Measurements from ENCODE around the gene ADGRA1.

Gene ADGRA1

DNA sequence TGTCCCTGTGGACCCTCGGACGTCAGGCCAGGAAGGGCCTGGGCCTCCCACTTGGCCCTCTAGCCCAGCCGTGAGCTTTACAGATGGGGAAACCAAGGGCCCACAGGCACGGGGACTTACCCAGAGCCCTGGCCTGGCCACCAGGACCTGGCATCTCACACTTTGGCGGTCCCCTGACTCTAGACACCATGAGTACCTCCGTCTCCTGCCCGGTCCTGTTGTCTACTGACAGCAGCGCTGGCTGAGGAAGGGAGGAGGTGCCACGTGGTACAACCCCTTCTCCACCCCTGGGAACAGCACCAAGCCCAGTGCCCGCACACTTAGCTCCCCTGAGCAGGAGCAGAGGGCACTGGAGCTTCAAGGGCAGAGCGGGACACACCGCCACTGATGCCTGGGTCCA is 26.1 kb downstream of the ADGRA1 start:
- H3K4me1 ChIP-seq (ENCODE audit: control insufficient read depth, insufficient read depth, low read length), result no peaks in the 10 kb centered on the region
- no peak overlapping the region for H3K4me3 ChIP-seq (ENCODE audit: low read depth, low read length)
- ChIA-PET CTCF (interaction anchor here (1.1 kb wide), 1 partner anchor 11 kb away, joined by 4 read pairs; no protein-coding TSS in a partner anchor), POLR2A (no interaction called here)
- no peak overlapping the region for H3K27ac ChIP-seq (ENCODE audit: extremely low read depth, low read depth, low read length)
- H3K9me3 ChIP-seq (ENCODE audit: control insufficient read depth, insufficient read depth, low read depth, low read length), result no peaks in the 10 kb centered on the region
- TF ChIP-seq ZNF223 (tag by site-specific recombination; IDR thresholded peaks at IDR 0.05) (no peak), KLF9 (tag by site-specific recombination; IDR thresholded peaks at IDR 0.05; ENCODE audit: low read depth) (no peak), ZNF626 (tag by site-specific recombination; IDR thresholded peaks at IDR 0.05) (no peak), ZNF555 (tag by site-specific recombination; conservative IDR thresholded peaks at IDR 0.05) (no peak), ZNF747 (tag by site-specific recombination; IDR thresholded peaks at IDR 0.05) (no peak), ZNF530 (tag by site-specific recombination; IDR thresholded peaks at IDR 0.05; ENCODE audit: low read depth) (no peak), HOXC10 (CRISPR knock-in tag; IDR thresholded peaks at IDR 0.05) (no peak), ZNF792 (tag by site-specific recombination; IDR thresholded peaks at IDR 0.05) (no peak), ZNF777 (tag by site-specific recombination; IDR thresholded peaks at IDR 0.05; ENCODE audit: borderline replicate concordance) (no peak), KLF1 (tag by site-specific recombination; IDR thresholded peaks at IDR 0.05) (no peak), TCF7L2 (IDR thresholded peaks at IDR 0.05; ENCODE audit: borderline replicate concordance, low read depth, low read length) (no peak), OVOL3 (tag by site-specific recombination; IDR thresholded peaks at IDR 0.05) (no peak)
- TF ChIP-seq, protein P1, sequence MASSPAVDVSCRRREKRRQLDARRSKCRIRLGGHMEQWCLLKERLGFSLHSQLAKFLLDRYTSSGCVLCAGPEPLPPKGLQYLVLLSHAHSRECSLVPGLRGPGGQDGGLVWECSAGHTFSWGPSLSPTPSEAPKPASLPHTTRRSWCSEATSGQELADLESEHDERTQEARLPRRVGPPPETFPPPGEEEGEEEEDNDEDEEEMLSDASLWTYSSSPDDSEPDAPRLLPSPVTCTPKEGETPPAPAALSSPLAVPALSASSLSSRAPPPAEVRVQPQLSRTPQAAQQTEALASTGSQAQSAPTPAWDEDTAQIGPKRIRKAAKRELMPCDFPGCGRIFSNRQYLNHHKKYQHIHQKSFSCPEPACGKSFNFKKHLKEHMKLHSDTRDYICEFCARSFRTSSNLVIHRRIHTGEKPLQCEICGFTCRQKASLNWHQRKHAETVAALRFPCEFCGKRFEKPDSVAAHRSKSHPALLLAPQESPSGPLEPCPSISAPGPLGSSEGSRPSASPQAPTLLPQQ (tag by site-specific recombination; IDR thresholded peaks at IDR 0.05), result no peak
- TF ChIP-seq, protein P2, sequence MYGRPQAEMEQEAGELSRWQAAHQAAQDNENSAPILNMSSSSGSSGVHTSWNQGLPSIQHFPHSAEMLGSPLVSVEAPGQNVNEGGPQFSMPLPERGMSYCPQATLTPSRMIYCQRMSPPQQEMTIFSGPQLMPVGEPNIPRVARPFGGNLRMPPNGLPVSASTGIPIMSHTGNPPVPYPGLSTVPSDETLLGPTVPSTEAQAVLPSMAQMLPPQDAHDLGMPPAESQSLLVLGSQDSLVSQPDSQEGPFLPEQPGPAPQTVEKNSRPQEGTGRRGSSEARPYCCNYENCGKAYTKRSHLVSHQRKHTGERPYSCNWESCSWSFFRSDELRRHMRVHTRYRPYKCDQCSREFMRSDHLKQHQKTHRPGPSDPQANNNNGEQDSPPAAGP (tag by site-specific recombination; IDR thresholded peaks at IDR 0.05), result no peak
- TF ChIP-seq, protein P3, sequence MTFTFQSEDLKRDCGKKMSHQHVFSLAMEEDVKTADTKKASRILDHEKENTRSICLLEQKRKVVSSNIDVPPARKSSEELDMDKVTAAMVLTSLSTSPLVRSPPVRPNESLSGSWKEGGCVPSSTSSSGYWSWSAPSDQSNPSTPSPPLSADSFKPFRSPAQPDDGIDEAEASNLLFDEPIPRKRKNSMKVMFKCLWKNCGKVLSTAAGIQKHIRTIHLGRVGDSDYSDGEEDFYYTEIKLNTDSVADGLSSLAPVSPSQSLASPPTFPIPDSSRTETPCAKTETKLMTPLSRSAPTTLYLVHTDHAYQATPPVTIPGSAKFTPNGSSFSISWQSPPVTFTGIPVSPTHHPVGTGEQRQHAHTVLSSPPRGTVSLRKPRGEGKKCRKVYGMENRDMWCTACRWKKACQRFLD (tag by site-specific recombination; IDR thresholded peaks at IDR 0.05), result no peak
- no peaks in the 10 kb centered on the region for H3K36me3 ChIP-seq (ENCODE audit: control insufficient read depth in 2 of 2, insufficient read depth in 1 of 2, low read length in 2 of 2)

DNA sequence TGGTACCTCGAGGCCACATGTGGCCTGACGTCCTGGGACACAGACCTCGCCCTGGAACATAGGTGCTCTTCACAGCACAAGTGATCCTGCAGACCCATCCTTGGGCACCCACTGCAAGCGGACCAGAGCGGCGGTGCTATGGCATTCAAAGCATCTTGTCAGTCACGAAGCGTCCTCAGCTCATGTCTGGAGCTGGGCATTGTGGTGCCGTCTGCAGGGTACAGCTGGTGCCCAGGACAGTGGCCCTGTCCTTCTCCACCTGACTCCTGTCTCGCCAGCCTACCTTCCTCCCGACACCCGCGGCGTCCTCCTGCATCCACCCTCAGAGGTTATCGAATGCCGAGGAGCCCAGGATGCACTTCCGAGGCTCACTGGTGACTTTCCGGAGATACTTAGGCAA is 26.5 kb downstream of the ADGRA1 start:
- Histone ChIP-seq H3K27ac (ENCODE audit: extremely low read depth, low read depth, low read length) (no peak overlapping the region), H3K36me3 (ENCODE audit: control insufficient read depth in 2 of 2, insufficient read depth in 1 of 2, low read length in 2 of 2) (no peaks in the 10 kb centered on the region), H3K9me3 (ENCODE audit: control insufficient read depth, insufficient read depth, low read depth, low read length) (no peaks in the 10 kb centered on the region), H3K4me3 (ENCODE audit: low read depth, low read length) (no peak overlapping the region), H3K4me1 (ENCODE audit: control insufficient read depth, insufficient read depth, low read length) (no peaks in the 10 kb centered on the region)
- POLR2A ChIA-PET, result no interaction called here
- CTCF ChIA-PET, result interaction anchor here (1.1 kb wide), 1 partner anchor 11 kb away, joined by 4 read pairs; no protein-coding TSS in a partner anchor
- TF ChIP-seq OVOL3 (tag by site-specific recombination; IDR thresholded peaks at IDR 0.05), result no peak
- TF ChIP-seq ZNF830 (tag by site-specific recombination; IDR thresholded peaks at IDR 0.05; ENCODE audit: low read depth), result no peak
- TF ChIP-seq, protein P4, sequence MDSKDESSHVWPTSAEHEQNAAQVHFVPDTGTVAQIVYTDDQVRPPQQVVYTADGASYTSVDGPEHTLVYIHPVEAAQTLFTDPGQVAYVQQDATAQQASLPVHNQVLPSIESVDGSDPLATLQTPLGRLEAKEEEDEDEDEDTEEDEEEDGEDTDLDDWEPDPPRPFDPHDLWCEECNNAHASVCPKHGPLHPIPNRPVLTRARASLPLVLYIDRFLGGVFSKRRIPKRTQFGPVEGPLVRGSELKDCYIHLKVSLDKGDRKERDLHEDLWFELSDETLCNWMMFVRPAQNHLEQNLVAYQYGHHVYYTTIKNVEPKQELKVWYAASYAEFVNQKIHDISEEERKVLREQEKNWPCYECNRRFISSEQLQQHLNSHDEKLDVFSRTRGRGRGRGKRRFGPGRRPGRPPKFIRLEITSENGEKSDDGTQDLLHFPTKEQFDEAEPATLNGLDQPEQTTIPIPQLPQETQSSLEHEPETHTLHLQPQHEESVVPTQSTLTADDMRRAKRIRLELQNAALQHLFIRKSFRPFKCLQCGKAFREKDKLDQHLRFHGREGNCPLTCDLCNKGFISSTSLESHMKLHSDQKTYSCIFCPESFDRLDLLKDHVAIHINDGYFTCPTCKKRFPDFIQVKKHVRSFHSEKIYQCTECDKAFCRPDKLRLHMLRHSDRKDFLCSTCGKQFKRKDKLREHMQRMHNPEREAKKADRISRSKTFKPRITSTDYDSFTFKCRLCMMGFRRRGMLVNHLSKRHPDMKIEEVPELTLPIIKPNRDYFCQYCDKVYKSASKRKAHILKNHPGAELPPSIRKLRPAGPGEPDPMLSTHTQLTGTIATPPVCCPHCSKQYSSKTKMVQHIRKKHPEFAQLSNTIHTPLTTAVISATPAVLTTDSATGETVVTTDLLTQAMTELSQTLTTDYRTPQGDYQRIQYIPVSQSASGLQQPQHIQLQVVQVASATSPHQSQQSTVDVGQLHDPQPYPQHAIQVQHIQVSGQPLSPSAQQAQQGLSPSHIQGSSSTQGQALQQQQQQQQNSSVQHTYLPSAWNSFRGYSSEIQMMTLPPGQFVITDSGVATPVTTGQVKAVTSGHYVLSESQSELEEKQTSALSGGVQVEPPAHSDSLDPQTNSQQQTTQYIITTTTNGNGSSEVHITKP (tag by site-specific recombination; IDR thresholded peaks at IDR 0.05), result no peak
- TF ChIP-seq, protein P5, sequence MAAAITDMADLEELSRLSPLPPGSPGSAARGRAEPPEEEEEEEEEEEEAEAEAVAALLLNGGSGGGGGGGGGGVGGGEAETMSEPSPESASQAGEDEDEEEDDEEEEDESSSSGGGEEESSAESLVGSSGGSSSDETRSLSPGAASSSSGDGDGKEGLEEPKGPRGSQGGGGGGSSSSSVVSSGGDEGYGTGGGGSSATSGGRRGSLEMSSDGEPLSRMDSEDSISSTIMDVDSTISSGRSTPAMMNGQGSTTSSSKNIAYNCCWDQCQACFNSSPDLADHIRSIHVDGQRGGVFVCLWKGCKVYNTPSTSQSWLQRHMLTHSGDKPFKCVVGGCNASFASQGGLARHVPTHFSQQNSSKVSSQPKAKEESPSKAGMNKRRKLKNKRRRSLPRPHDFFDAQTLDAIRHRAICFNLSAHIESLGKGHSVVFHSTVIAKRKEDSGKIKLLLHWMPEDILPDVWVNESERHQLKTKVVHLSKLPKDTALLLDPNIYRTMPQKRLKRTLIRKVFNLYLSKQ (tag by site-specific recombination; IDR thresholded peaks at IDR 0.05; ENCODE audit: borderline replicate concordance), result no peak
- no peak for TF ChIP-seq ZNF707 (tag by site-specific recombination; IDR thresholded peaks at IDR 0.05)
- no peak for TF ChIP-seq KLF9 (tag by site-specific recombination; IDR thresholded peaks at IDR 0.05; ENCODE audit: low read depth)
- no peak for TF ChIP-seq ZNF157 (tag by site-specific recombination; IDR thresholded peaks at IDR 0.05)
- TF ChIP-seq ZFHX2 (tag by site-specific recombination; conservative IDR thresholded peaks at IDR 0.05), result no peak
- TF ChIP-seq ZNF529 (tag by site-specific recombination; IDR thresholded peaks at IDR 0.05; ENCODE audit: insufficient replicate concordance), result no peak
- no peak for TF ChIP-seq KLF7 (tag by site-specific recombination; IDR thresholded peaks at IDR 0.05; ENCODE audit: borderline replicate concordance)
- no peak for TF ChIP-seq SALL2 (tag by site-specific recombination; IDR thresholded peaks at IDR 0.05; ENCODE audit: borderline replicate concordance)
